22Rv1 (cell line): ENCODE data around the gene GPATCH11.
A peak's percentile ranks its signal among the peaks of the same experiment; 100 is the strongest.

ENCODE experiments used
- H3K27ac ChIP-seq: fragments of 450-650 bp; 2 replicates; pipeline ENCODE4 v1.5.1; 2017
- CTCF ChIP-seq: fragments of 450-650 bp; IDR thresholded peaks from 2 replicates; pipeline ENCODE4 v1.5.1; 2017; ENCODE audit warnings: mild to moderate bottlenecking
- ZFX ChIP-seq: fragments of 450-650 bp; IDR thresholded peaks from 2 replicates; pipeline ENCODE4 v1.6.1; 2017; ENCODE audit warnings: antibody characterized with exemption, borderline replicate concordance

Gene GPATCH11

GRCh38 chr2:37061013-37061711 lies 23.2 kb upstream of the GPATCH11 start:
- H3K27ac ChIP-seq = no peak overlapping the region
- TF ChIP-seq CTCF (no peak), ZFX (no peak)

GRCh38 chr2:37061776-37062175 lies 22.5 kb upstream of the GPATCH11 start:
- TF ChIP-seq CTCF (no peak), ZFX (no peak)
- H3K27ac ChIP-seq = no peak overlapping the region

- TF ChIP-seq ZFX (no peak), CTCF (no peak)
- H3K27ac ChIP-seq = no peak overlapping the region
Observed at GRCh38 chr2:37068686-37069085, 15.6 kb upstream of the GPATCH11 start.

- TF ChIP-seq ZFX (no peak), CTCF (no peak)
- no peak overlapping the region for H3K27ac ChIP-seq
Observed at GRCh38 chr2:37070931-37071330, 13.4 kb upstream of the GPATCH11 start.

- TF ChIP-seq CTCF (no peak), ZFX (no peak)
- no peak overlapping the region for H3K27ac ChIP-seq
Observed at GRCh38 chr2:37080266-37080665, 4.1 kb upstream of the GPATCH11 start.

- TF ChIP-seq CTCF = no peak
- H3K27ac ChIP-seq = no peak overlapping the region
Observed at GRCh38 chr2:37080689-37081088, 3.6 kb upstream of the GPATCH11 start.

GRCh38 chr2:37084797-37085196 lies 479 bp downstream of the GPATCH11 start:
- H3K27ac ChIP-seq = peak overlapping the region; percentile 73
- TF ChIP-seq ZFX = no peak
- no peak for TF ChIP-seq CTCF
